HG03558 (cell line): Measurements from ENCODE around the gene GRHL3.

Experiments used
- ATAC-seq: cut with Tn5 transposase; IDR thresholded peaks from one replicate; pipeline ENCODE4 v1.9.1; 2021; ENCODE audit warnings: moderate number of reproducible peaks; ENCODE audit not compliant: unreplicated experiment; ENCODE audit errors: extremely low read depth

Gene GRHL3

DNA sequence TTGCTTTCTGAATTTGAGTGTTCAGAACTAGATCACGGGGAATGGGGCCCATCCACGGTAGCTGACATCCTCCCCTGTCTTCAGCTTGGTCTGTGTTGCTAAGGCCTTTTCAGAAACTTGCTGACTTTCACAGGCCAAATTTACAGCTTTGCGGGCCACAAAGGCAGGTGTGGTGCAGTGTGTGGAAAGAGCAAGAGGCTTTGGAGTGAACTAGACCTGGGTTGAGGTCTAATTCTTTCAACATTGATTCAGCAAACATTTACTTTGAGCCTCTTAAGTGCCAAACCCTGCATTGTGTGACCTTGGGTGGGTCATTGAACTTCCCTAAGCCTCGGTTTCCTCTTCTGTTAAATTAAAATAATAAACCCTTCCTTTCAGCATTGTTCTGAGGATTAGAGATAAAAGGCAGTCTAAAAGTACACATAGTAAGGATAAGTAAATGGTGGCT, 70.1 kb downstream of the GRHL3 start:
- no peak for ATAC-seq

DNA sequence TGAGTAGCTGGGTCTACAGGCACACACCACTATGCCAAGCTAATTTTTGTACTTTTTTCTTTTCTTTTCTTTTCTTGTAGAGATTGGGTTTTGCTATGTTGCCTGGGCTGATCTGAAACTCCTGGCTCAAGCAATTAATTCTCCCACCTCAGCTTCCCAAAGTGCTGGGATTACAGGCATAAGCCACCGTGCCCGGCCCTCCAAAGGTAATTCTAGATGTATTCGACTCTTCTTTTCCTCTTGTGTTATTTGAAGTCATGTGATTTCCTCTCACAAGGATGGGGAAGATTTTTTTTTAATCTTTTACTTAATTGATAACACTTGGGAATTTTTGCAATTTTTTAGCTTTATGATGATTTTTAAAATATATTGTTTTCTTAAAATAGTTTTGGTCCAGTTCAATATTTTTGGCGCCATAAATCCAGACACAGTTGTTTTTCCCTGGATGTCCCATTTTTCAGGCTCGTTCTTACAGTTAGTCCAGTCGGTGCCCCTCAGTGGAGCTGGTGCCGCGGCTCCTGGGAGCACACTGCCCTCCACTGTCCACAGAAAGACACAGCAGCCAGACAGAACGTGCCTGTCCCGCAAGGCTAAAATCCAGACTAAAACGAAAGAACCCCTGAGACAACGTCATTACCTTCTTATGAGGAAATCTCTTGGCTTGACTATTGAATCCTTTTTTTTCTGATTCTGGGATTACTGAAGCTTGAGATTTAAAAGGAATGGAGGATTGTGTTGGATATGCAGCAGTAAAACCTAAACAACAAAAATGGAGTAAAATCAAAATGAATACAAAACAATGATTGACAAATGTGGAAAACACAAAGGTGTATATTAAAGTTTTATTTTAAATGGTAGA, 72.0 kb downstream of the GRHL3 start:
- no peak for ATAC-seq

DNA sequence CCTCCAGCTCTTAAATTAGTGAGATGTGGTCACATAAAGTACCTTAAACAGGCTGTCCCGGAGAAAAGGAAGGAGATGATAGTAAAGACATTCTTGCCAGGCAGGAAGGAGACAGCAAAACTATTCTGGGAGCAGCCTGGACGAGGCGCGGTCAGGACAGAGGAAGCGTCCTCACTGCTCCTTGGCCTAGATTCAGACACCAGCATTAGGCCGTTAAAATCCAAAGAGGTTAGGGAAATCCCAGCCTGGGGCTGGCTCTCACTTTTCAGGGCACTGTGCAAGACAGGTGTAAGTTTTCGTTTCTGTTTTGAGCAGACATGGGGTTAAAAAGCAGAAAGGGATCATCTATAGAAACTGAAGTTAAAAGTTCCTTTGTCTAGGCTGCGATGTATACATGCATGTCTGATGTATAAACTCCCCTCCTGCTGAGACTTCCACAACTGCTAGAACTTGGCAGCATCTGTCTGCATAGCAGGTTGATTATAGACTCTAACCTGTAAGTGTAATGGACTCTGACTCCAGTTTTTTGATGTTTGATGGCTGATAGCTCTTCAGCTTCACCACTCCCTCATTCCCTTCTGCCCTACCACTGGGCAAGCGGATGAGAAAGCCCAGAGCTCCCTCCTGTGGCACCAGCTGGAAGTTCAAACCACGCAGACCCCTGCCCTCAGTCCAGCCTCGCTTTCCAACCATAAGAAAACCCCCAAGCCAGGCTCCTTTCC, 72.9 kb downstream of the GRHL3 start:
- peak; percentile 55 for ATAC-seq

DNA sequence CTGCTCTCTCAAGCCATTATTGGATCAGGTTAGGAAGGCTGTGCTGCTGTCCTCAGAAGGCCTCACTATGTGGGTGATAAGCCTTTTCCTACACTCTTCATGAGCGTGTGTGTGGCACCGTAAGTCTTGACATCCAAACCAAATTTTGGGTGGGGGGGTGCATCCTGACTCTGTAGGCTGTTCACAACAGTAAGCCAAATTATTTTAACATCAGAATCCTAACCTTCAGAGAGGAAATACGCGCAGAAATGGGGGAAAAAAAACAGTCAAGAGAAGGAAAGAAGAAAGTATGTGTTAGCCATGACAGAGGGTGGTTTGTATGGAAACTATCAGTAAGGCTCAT, 73.4 kb downstream of the GRHL3 start:
- ATAC-seq, result no peak

DNA sequence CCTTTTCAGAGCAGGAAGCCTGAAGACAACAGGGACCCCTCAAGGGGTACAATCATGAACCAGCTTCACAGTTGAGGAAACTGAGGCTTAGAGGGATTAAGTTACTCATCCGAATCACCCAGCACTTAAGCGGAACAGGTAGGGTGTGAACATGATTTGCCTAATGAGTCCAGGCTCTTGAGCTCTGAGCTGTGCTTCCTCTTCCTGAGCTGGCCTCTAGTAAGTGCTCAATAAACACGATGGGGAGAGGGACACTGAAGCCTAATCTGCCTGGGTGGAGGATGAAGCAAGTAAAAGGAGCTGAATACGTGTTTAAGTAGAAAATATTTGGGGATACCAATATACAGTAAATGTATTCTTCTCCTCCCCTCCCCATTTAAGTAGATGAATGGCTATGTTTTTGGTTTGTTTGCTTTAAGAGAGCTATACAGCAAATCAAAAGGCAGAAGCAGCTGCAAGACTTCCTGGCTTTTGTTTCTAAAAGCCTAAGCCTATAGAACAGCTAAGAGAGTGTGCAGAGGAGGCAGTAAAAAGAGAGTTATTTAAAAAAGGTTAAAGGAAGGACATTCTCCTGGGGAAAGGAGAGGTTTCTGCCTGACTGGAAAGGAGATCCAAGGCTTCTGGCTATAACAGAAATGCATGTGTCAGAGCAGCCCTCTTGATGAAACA, 74.0 kb downstream of the GRHL3 start:
- ATAC-seq, result no peak

DNA sequence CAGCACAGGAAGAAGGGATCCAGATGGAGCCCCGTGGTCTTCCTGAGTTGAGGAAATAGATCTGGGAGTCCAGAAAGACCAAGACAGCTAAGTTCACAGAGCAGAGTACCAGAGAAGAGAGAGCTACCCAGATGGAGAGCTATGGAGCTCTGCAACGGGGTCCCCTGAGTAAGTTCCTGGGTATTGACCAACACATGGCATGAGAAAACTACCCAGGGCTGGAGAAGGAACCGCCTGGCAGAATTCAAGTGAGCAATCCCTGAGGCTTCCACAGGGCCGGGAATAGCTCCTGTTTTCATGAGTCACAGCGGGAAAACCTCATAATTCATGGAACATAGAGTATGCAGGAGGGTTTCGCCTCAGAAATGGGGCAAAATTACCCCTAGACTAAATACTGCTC, 74.7 kb downstream of the GRHL3 start:
- no peak for ATAC-seq

DNA sequence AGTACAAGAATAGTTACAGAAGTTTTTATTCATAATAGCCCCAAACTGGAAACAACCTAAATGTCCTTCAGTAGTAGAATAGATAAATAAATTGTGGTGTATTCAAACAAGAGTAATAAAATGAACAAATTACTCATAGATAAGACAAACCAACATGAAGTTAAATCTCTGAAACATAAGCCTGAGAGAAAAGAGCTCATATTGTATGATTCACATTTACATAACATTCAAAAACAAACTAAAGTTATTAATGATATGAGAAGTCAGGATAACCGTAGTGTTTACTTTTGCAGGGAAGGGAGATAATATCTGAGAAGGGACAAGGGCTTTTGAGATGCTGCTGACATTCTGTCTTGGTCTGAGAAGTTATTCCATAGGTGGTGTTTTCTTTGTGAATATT, 80.9 kb downstream of the GRHL3 start:
- no peak for ATAC-seq

DNA sequence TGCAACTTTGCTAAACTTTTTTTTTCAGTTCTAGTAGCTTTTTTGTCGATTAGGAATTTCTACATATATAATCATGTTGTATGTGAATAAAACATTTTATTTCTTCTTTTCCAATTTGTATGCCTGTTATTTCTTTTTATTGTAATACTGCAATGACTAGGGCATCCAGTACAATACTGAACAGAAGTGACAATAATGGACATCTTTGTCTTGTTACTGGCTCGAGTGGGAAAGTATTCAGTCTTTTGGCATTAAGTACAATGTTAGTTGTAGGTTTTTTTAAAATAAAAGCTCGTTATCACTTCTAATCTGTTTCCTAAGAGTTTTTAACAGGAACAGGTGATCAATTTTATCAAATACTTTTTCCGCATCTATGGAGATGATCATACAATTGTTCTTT, 84.6 kb downstream of the GRHL3 start:
- no peak for ATAC-seq
